GM12878 (cell line): ENCODE data around the gene ETNK1.

Experiments
- KAT2A ChIP-seq: conservative IDR thresholded peaks from 2 replicates; pipeline ENCODE4 v1.6.1; 2011; ENCODE audit warnings: low read depth, low read length; ENCODE audit not compliant: control insufficient read depth
- MYC ChIP-seq: IDR thresholded peaks from 2 replicates; pipeline ENCODE4 v1.6.1; 2011; ENCODE audit warnings: mild to moderate bottlenecking, low read length, moderate library complexity, inconsistent platforms; ENCODE audit not compliant: insufficient read depth, insufficient replicate concordance, insufficient read length, severe bottlenecking
- NFYB ChIP-seq: IDR thresholded peaks from 2 replicates; pipeline ENCODE4 v1.6.1; 2011; ENCODE audit warnings: low read depth, mild to moderate bottlenecking, low read length, improper control_type of control experiment, moderate library complexity; ENCODE audit not compliant: insufficient read depth
- POLR2A ChIP-seq: IDR thresholded peaks from 2 replicates; pipeline ENCODE4 v1.6.1; 2011; ENCODE audit warnings: low read depth, mild to moderate bottlenecking, low read length
- POLR2AphosphoS5 ChIP-seq: IDR thresholded peaks from 2 replicates; pipeline ENCODE4 v1.6.1; 2011; ENCODE audit warnings: mild to moderate bottlenecking, low read length, inconsistent platforms
- RAD21 ChIP-seq: IDR thresholded peaks from 2 replicates; pipeline ENCODE4 v1.6.1; 2011; ENCODE audit warnings: mild to moderate bottlenecking, low read depth, low read length, moderate library complexity; ENCODE audit not compliant: insufficient read depth
- RAD51 ChIP-seq: fragments of 450-650 bp; IDR thresholded peaks from 2 replicates; pipeline ENCODE4 v1.6.1; 2016; ENCODE audit warnings: moderate library complexity, mild to moderate bottlenecking, inconsistent platforms
- SP1 ChIP-seq: IDR thresholded peaks from one replicate; pipeline ENCODE4 v1.6.1; 2011; ENCODE audit warnings: low read depth, low read length

GRCh38 chr12:22653791-22654190 lies 28.8 kb downstream of the ETNK1 start:
- no peak for TF ChIP-seq RAD51
- no peak for TF ChIP-seq RAD21
- TF ChIP-seq POLR2AphosphoS5, result no peak
- no peak for TF ChIP-seq SP1
- TF ChIP-seq MYC, result no peak
- no peak for TF ChIP-seq NFYB
- no peak for TF ChIP-seq POLR2A
- TF ChIP-seq KAT2A, result no peak
